ENCODE data around the gene DMBX1.

The DMBX1 gene

GRCh38 chr1:46485564-46486431 is 3.8 kb upstream of the DMBX1 start:
- TF ChIP-seq CTCF (IDR thresholded peaks at IDR 0.05) = no peak
- Histone ChIP-seq H3K4me3 (ENCODE audit: low read depth, low read length) (no peak overlapping the region), H2AFZ (no peak overlapping the region), H3K4me1 (no peaks in the 10 kb centered on the region), H3K9me3 (ENCODE audit: control insufficient read depth, low read length) (no peaks in the 10 kb centered on the region), H3K9ac (no peak overlapping the region), H3K79me2 (no peaks in the 10 kb centered on the region), H3K27ac (no peak overlapping the region), H3K36me3 (ENCODE audit: control insufficient read depth, insufficient read depth, low read length) (no peaks in the 10 kb centered on the region), H3K27me3 (ENCODE audit: control insufficient read depth, insufficient read depth, low read length) (peaks cover 3% of the 10 kb centered on the region), H3K4me2 (ENCODE audit: low read length) (no peak overlapping the region)

- no peak for TF ChIP-seq CTCF (IDR thresholded peaks at IDR 0.05)
- Histone ChIP-seq H3K4me1 (no peaks in the 10 kb centered on the region), H3K27ac (no peak overlapping the region), H3K4me2 (ENCODE audit: low read length) (no peak overlapping the region), H3K79me2 (no peaks in the 10 kb centered on the region), H3K9me3 (ENCODE audit: control insufficient read depth, low read length) (no peaks in the 10 kb centered on the region), H3K9ac (no peak overlapping the region), H3K36me3 (ENCODE audit: control insufficient read depth, insufficient read depth, low read length) (no peaks in the 10 kb centered on the region), H2AFZ (no peak overlapping the region), H3K27me3 (ENCODE audit: control insufficient read depth, insufficient read depth, low read length) (peaks cover 8% of the 10 kb centered on the region), H3K4me3 (ENCODE audit: low read depth, low read length) (no peak overlapping the region)
Measured at GRCh38 chr1:46486432-46487015, 3.1 kb upstream of the DMBX1 start.

GRCh38 chr1:46487818-46488218 is 1.8 kb upstream of the DMBX1 start:
- no peak overlapping the region for H2AFZ ChIP-seq
- no peaks in the 10 kb centered on the region for H3K79me2 ChIP-seq
- no peaks in the 10 kb centered on the region for H3K9me3 ChIP-seq (ENCODE audit: control insufficient read depth, low read length)
- H3K27ac ChIP-seq = no peak overlapping the region
- no peak overlapping the region for H3K9ac ChIP-seq
- no peak overlapping the region for H3K4me2 ChIP-seq (ENCODE audit: low read length)
- H3K4me1 ChIP-seq = no peaks in the 10 kb centered on the region
- H3K36me3 ChIP-seq (ENCODE audit: control insufficient read depth, insufficient read depth, low read length) = no peaks in the 10 kb centered on the region
- H3K4me3 ChIP-seq (ENCODE audit: low read depth, low read length) = no peak overlapping the region
- TF ChIP-seq CTCF (IDR thresholded peaks at IDR 0.05) = no peak
- peaks cover 12% of the 10 kb centered on the region for H3K27me3 ChIP-seq (ENCODE audit: control insufficient read depth, insufficient read depth, low read length)

GRCh38 chr1:46488343-46489168 is 1.1 kb upstream of the DMBX1 start:
- Histone ChIP-seq H3K36me3 (ENCODE audit: control insufficient read depth, insufficient read depth, low read length) (no peaks in the 10 kb centered on the region), H3K79me2 (no peaks in the 10 kb centered on the region), H3K9ac (no peak overlapping the region), H3K27ac (no peak overlapping the region), H3K4me2 (ENCODE audit: low read length) (no peak overlapping the region), H3K4me1 (no peaks in the 10 kb centered on the region), H3K4me3 (ENCODE audit: low read depth, low read length) (no peak overlapping the region), H3K9me3 (ENCODE audit: control insufficient read depth, low read length) (no peaks in the 10 kb centered on the region), H2AFZ (no peak overlapping the region), H3K27me3 (ENCODE audit: control insufficient read depth, insufficient read depth, low read length) (peaks cover 12% of the 10 kb centered on the region)
- no peak for TF ChIP-seq CTCF (IDR thresholded peaks at IDR 0.05)

Measured in parathyroid adenoma (tissue), 2 donors.